SK-N-SH (cell line): ENCODE measurements around the gene POLL. TPM values are rescaled to one million over a fixed set of nuclear protein-coding genes. Genes with fewer than 3 reads are reported as not detected.
"Not testable (repeated sequence)": the region's sequence is repeated elsewhere in the genome, so short reads cannot be mapped to it uniquely, and the experiment has no call there.

Experiments used
- CTCF ChIA-PET: fragments of 300-600, 350-600 bp; formaldehyde crosslinking; extraction: SDS; loops from one replicate; lab custom pipeline; 2021; lab: Yijun Ruan, JAX
- POLR2A ChIA-PET: fragments of 350-600 bp; sonication (Branson Sonifier 250); formaldehyde crosslinking; extraction: SDS; loops from one replicate; lab custom pipeline; 2020; ENCODE audit warnings: antibody characterized with exemption, inconsistent platforms; lab: Yijun Ruan, JAX
- DNase-seq: peaks from one replicate; pipeline ENCODE4 v3.0.0; 2012
- H2AFZ ChIP-seq: fragments of 200-600 bp; sonication (generic); 2 replicates; pipeline ENCODE4 v1.8.1; 2016; ENCODE audit warnings: antibody characterized with exemption, mild to moderate bottlenecking, low read depth
- H3F3A ChIP-seq: fragments of 200-600 bp; sonication (generic); replicated peaks from 2 replicates; pipeline ENCODE3; 2016; ENCODE audit warnings: antibody characterized with exemption, mild to moderate bottlenecking; ENCODE audit not compliant: insufficient read depth
- H3K27ac ChIP-seq, 2 experiments: fragments of 200-500 bp in 1 of 2; fragments of 200-600 bp in 1 of 2; sonication (Bioruptor generic) in 1 of 2; sonication (generic), shearing (Covaris generic) in 1 of 2; 2 replicates each; pipeline versions ENCODE4 v1.5.1 to v1.6.1; 2014 to 2016; ENCODE audit warnings: low read depth in 2 of 2, inconsistent platforms in 1 of 2, low read length in 1 of 2, mild to moderate bottlenecking in 1 of 2, mixed read lengths in 1 of 2
- H3K27me3 ChIP-seq: fragments of 200-600 bp; sonication (generic), shearing (Covaris generic); 2 replicates; pipeline ENCODE4 v1.6.1; 2016; ENCODE audit warnings: mixed run types; ENCODE audit not compliant: insufficient read depth
- H3K36me3 ChIP-seq, 2 experiments: fragments of 200-500 bp in 1 of 2; fragments of 200-600 bp in 1 of 2; sonication (Bioruptor generic) in 1 of 2; sonication (generic) in 1 of 2; replicated peaks in 1 of 2; 2 replicates each; pipeline versions ENCODE3 to v1.5.1; 2014 to 2016; ENCODE audit warnings: low read length in 1 of 2, mild to moderate bottlenecking in 1 of 2; ENCODE audit not compliant: insufficient read depth in 2 of 2, control insufficient read depth in 1 of 2
- H3K4me1 ChIP-seq, 2 experiments: fragments of 200-500 bp in 1 of 2; fragments of 200-600 bp in 1 of 2; sonication (Bioruptor generic) in 1 of 2; sonication (generic), shearing (Covaris generic) in 1 of 2; 2 replicates each; pipeline versions ENCODE4 v1.5.1 to v1.6.1; 2014 to 2016; ENCODE audit warnings: low read depth in 1 of 2, low read length in 1 of 2, mixed run types in 1 of 2; ENCODE audit not compliant: insufficient read depth in 2 of 2, control insufficient read depth in 1 of 2
- H3K4me2 ChIP-seq: fragments of 200-600 bp; sonication (generic), shearing (Covaris generic); 2 replicates; pipeline ENCODE4 v1.6.1; 2017; ENCODE audit warnings: mixed run types
- H3K4me3 ChIP-seq, 2 experiments: fragments of 200-500 bp in 1 of 2; fragments of 200-600 bp in 1 of 2; sonication (Bioruptor generic) in 1 of 2; sonication (generic), shearing (Covaris generic) in 1 of 2; 2 replicates each; pipeline versions ENCODE4 v1.5.1 to v1.8.1; 2014 to 2016; ENCODE audit warnings: low read depth in 2 of 2, inconsistent platforms in 1 of 2, low read length in 1 of 2, mild to moderate bottlenecking in 1 of 2, mixed read lengths in 1 of 2, moderate library complexity in 1 of 2
- H3K79me2 ChIP-seq: fragments of 200-600 bp; sonication (generic); 2 replicates; pipeline ENCODE4 v1.8.1; 2017; ENCODE audit warnings: mild to moderate bottlenecking; ENCODE audit not compliant: insufficient read depth
- H3K9ac ChIP-seq: fragments of 200-600 bp; sonication (generic); 2 replicates; pipeline ENCODE4 v1.6.1; 2017; ENCODE audit warnings: mixed run types
- H3K9me2 ChIP-seq: fragments of 200-600 bp; sonication (generic); 2 replicates; pipeline ENCODE4 v1.6.1; 2017; ENCODE audit warnings: mixed run types
- H3K9me3 ChIP-seq: fragments of 200-600 bp; sonication (generic); 2 replicates; pipeline ENCODE4 v1.6.1; 2017; ENCODE audit warnings: mixed run types, mild to moderate bottlenecking, moderate library complexity
- H4K20me1 ChIP-seq: fragments of 200-600 bp; sonication (generic); 2 replicates; pipeline ENCODE4 v1.6.1; 2017; ENCODE audit warnings: mild to moderate bottlenecking, mixed run types; ENCODE audit not compliant: insufficient read depth
- FOXM1 ChIP-seq: IDR thresholded peaks from 2 replicates; pipeline ENCODE4 v1.4.0; 2012; ENCODE audit warnings: low read depth, mild to moderate bottlenecking
- GABPA ChIP-seq: IDR thresholded peaks from 2 replicates; pipeline ENCODE4 v1.4.0; 2012; ENCODE audit warnings: low read depth, mild to moderate bottlenecking
- RFX5 ChIP-seq: IDR thresholded peaks from 2 replicates; pipeline ENCODE4 v1.6.1; 2012; ENCODE audit warnings: mild to moderate bottlenecking, improper control_type of control experiment, low read length
- WGBS: methylation state at CpG from one replicate; pipeline ENCODE4 v1.1.6; 2017; ENCODE audit warnings: low lambda C conversion rate; 5-methylcytosine and 5-hydroxymethylcytosine counted together
- polyA plus RNA-seq, 3 experiments: library from polyadenylated mRNA; depleted of rRNA; stranded (reverse); fragments of >200 nt; gene quantifications; 2 replicates each; pipeline ENCODE4 v1.2.3, GENCODE V29; 2012
- TF ChIP-seq, protein P1 (sequence below): fragments of 200-600 bp; sonication (generic); IDR thresholded peaks from 2 replicates; pipeline ENCODE4 v1.6.1; 2017; ENCODE audit warnings: antibody characterized with exemption, mild to moderate bottlenecking, moderate library complexity
- TF ChIP-seq, protein P2 (sequence below): IDR thresholded peaks from 2 replicates; pipeline ENCODE4 v1.4.0; 2012; ENCODE audit warnings: low read depth, borderline replicate concordance

The POLL gene
- polyA plus RNA-seq, 1 of the 3 experiments (the other 2 are of a cell fraction) = 22.0 TPM

- TF ChIP-seq, protein P1, sequence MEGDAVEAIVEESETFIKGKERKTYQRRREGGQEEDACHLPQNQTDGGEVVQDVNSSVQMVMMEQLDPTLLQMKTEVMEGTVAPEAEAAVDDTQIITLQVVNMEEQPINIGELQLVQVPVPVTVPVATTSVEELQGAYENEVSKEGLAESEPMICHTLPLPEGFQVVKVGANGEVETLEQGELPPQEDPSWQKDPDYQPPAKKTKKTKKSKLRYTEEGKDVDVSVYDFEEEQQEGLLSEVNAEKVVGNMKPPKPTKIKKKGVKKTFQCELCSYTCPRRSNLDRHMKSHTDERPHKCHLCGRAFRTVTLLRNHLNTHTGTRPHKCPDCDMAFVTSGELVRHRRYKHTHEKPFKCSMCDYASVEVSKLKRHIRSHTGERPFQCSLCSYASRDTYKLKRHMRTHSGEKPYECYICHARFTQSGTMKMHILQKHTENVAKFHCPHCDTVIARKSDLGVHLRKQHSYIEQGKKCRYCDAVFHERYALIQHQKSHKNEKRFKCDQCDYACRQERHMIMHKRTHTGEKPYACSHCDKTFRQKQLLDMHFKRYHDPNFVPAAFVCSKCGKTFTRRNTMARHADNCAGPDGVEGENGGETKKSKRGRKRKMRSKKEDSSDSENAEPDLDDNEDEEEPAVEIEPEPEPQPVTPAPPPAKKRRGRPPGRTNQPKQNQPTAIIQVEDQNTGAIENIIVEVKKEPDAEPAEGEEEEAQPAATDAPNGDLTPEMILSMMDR = no peak
- TF ChIP-seq, protein P2, sequence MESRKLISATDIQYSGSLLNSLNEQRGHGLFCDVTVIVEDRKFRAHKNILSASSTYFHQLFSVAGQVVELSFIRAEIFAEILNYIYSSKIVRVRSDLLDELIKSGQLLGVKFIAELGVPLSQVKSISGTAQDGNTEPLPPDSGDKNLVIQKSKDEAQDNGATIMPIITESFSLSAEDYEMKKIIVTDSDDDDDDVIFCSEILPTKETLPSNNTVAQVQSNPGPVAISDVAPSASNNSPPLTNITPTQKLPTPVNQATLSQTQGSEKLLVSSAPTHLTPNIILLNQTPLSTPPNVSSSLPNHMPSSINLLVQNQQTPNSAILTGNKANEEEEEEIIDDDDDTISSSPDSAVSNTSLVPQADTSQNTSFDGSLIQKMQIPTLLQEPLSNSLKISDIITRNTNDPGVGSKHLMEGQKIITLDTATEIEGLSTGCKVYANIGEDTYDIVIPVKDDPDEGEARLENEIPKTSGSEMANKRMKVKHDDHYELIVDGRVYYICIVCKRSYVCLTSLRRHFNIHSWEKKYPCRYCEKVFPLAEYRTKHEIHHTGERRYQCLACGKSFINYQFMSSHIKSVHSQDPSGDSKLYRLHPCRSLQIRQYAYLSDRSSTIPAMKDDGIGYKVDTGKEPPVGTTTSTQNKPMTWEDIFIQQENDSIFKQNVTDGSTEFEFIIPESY = no peak
- TF ChIP-seq, all 33 proteins: peak for 0
Measured at GRCh38 chr10:101595591-101596433, 7.8 kb upstream of the POLL start (continued).

DNA sequence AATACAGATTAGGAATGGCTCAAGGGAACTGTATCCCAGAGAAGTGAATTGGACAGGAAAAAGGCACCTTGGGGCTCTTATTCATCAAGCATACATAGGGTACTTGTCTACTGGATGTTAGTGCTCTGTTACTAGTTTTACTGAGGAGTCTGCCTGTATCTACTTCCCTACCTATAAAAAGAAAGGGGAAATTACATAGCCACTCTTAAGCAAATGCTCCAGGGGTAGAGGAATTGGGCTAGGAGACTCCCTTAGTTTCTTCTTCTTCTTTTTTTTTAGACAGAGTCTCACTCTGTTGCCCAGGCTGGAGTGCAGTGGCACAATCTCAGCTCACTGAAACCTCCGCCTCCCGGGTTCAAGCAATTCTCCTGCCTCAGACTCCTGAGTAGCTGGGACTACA lies 5.3 kb upstream of the POLL start:
- H3K79me2 ChIP-seq, H3K27me3 ChIP-seq, H3K4me3 ChIP-seq, H2AFZ ChIP-seq, H3K9ac ChIP-seq, H3K27ac ChIP-seq, DNase-seq, POLR2A ChIA-PET, H3K9me3 ChIP-seq, H3K4me2 ChIP-seq, H3F3A ChIP-seq, H3K9me2 ChIP-seq, H4K20me1 ChIP-seq: not testable (repeated sequence)
- CTCF ChIA-PET = interaction anchor here (1.3 to 2.4 kb wide), 2 partner anchors 10 to 379 kb away, joined by 3 to 14 read pairs; no protein-coding TSS in a partner anchor
- Histone ChIP-seq H3K4me1 (peaks cover 5 to 17% of the 10 kb centered on the region in 2 experiments; a peak in 1 of 4 replicates), H3K36me3 (peaks cover 5 to 17% of the 10 kb centered on the region in 2 experiments)
- 72% methylated on average over 2 of the region's 2 CpGs for WGBS

- peak overlapping the region; percentile 81; the same call in 1 of the 2 replicates for H3K9ac ChIP-seq
- H3K27ac ChIP-seq = peak overlapping the region in 1 of 2 experiments; percentile 15; a peak in 1 of 4 replicates
- peak overlapping the region; percentile 87 for H2AFZ ChIP-seq
- no peaks in the 10 kb centered on the region for H3K27me3 ChIP-seq
- H3K4me2 ChIP-seq = peak overlapping the region; percentile 94
- DNase-seq = no peak
- H3K79me2 ChIP-seq = peaks cover 14% of the 10 kb centered on the region; the same call in 1 of the 2 replicates
- CTCF ChIA-PET = interaction anchor here (1.1 to 11.9 kb wide), 7 partner anchors 9 to 374 kb away, joined by 3 to 88 read pairs (median 11); no protein-coding TSS in a partner anchor
- TF ChIP-seq FOXM1 = no peak
- peak; percentile 97 for TF ChIP-seq RFX5
- TF ChIP-seq GABPA = no peak
- no peaks in the 10 kb centered on the region for H4K20me1 ChIP-seq
- H3F3A ChIP-seq = peaks cover 3% of the 10 kb centered on the region
- WGBS = 37% methylated on average over 5 of the region's 5 CpGs
- H3K9me2 ChIP-seq = no peaks in the 10 kb centered on the region
- peaks cover 13 to 19% of the 10 kb centered on the region in 2 experiments; a peak in 2 of 4 replicates for H3K4me1 ChIP-seq
- POLR2A ChIA-PET = no interaction called here
- peak overlapping the region; percentile 92 to 94 for H3K4me3 ChIP-seq
- peaks cover 3 to 10% of the 10 kb centered on the region in 2 experiments for H3K36me3 ChIP-seq
- H3K9me3 ChIP-seq = no peaks in the 10 kb centered on the region
Measured at GRCh38 chr10:101588879-101589278, 822 bp upstream of the POLL start.
